HG02884 (cell line): ENCODE data around the gene CTIF.
A peak's percentile ranks its signal among the peaks of the same experiment; 100 is the strongest.

Experiments used
- ATAC-seq: cut with Tn5 transposase; IDR thresholded peaks from one replicate; pipeline ENCODE4 v1.9.1; 2021; ENCODE audit warnings: mild to moderate bottlenecking, moderate library complexity; ENCODE audit not compliant: unreplicated experiment

The CTIF gene

DNA sequence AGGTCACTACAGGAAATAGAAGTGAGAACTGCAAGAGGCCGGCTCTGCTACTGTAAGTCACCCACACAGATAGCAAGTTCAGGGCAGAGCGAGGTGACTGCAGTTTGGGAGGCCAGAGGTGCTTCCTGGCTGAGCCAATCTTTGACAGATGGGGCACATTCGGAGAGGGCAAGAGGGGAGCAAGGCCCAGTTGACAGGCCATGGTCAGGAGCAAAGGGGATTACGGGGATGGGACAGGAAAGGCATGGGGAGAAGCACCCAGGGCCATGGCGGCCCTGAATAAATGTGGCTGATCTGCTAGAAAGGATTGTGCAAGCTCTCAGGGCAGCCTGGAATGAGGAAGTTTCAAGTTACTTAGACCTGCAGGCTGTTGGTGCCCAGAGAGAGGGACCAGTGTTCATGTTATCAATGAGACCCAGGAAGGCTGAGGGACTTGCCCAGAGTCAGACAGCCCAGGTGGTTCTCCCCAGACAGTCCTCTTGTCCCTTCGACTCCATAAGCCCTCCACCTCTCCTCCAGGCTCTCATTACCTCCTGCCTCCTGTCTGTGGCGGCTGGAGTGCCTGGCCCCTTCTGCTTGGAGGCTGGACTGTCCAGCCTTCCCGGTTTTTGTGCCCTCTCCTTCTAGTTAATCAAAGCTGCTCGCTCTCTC, 123.3 kb downstream of the CTIF start:
- ATAC-seq, result no peak

DNA sequence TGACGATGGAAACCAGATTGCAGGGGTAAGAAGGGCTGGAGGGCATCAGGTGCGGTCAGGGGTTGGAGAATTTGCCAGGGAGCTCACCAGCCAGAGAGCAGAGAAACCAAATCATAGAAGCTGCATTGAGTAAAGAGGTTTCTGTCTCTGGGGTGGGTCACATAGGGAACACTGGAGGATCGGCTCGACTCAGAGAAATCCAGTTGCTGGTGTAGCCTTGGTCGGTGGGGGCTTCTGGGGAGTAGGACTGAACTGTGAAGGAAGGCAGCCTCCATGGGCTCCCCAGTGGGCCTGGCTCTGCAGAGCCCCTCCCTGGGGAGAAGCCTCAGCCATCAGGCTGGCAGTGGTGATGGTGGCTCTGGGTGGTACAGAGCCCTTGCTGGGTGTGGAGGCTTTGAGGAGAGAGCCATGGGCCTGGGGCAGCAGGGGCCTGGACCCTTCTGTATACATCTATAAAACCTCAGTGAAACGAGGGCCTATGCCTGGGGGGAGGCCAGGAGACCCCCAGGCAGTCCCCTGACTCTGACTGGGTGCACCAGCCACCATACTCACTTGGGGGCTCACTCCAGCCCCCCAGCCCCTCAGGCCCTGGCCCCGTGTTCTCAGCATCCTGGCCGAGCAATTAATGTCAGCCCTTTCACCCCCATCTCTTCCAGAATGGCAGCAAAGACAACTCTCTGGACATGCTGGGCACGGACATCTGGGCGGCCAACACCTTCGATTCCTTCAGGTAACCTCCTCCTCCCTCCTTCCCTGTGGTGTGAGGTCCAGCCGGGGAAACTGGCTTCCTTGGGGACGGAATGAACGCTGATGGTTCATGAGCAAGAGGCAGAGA, 124.5 kb downstream of the CTIF start:
- ATAC-seq, result no peak

DNA sequence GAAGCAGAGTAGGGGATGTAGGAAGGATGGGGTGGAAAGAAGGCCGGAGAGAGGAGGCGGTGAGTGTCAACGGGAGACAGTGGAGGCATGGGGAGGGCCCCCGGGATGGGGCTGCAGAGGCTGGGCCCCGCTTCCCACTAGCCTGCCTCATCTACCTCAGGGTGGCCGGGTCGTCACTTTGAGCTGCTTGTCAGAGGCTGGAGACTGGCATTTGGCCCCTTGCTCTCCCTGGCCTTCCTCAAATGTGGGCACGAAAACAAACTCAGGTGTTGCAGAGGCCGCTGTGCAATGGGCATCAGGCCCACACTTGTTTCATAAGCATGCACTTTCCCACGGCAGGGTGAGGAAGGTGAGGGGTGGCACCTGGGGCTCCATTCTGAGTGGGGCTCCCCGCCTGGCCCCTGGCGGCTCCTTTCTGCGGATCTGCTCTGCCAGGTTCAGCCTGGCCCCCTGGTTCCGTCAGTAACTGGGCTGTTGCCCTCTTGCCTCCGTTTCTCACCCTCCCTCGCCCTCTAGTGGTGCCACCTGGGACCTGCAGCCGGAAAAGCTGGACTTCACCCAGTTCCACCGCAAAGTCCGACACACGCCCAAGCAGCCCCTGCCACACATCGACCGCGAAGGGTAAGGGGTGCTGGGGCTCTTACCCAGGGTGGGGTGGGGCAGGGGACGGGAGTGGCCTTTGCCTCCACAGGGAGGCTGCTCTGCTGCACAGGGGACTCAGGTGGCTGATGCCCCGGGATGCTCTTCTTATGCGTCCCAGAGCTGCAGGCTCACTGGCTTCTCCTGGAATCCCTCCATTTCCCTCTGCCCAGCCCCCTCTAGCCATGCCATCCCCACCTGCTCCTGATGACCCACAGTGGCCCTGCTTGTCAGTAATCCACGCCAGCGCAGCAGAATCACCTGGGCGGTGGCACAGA, 125.4 kb downstream of the CTIF start:
- no peak for ATAC-seq

DNA sequence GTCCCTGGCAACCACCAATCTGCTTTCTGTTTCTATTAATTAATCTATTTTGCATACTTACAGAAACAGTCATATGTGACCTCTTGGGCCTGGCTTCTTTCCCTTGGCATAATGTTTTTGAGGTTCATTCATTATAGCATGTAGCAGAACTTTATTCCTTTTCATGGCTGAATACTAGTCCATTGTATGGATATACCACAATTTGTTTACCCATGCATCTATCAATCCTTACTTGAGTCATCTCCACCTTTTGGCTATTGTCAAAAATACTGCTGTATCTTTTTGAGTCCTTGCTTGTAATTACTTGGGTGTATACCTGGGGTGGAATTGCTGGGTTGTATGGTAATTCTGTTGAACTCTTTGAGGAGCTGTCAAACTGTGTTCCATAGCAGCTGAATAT, 126.8 kb downstream of the CTIF start:
- no peak for ATAC-seq

DNA sequence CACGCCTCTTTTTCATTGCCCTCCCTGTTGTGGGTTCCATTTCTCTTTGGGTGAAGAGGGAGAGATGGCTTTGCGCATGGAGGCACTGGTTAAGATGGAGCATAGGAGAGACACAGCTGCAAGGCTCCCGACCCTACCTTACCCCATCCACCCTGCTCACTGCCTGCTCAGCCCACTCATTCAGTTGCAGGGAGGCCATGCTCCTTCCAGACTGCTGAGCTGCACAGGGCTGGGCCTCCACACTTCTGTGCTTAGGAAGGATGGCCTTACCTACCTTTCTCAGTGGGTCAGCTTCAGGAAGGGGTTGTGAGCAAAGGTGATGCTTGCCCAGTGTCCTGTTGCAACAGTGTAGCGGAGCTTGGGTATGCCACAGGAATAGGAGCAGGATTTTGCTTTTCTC, 127.8 kb downstream of the CTIF start:
- no peak for ATAC-seq

DNA sequence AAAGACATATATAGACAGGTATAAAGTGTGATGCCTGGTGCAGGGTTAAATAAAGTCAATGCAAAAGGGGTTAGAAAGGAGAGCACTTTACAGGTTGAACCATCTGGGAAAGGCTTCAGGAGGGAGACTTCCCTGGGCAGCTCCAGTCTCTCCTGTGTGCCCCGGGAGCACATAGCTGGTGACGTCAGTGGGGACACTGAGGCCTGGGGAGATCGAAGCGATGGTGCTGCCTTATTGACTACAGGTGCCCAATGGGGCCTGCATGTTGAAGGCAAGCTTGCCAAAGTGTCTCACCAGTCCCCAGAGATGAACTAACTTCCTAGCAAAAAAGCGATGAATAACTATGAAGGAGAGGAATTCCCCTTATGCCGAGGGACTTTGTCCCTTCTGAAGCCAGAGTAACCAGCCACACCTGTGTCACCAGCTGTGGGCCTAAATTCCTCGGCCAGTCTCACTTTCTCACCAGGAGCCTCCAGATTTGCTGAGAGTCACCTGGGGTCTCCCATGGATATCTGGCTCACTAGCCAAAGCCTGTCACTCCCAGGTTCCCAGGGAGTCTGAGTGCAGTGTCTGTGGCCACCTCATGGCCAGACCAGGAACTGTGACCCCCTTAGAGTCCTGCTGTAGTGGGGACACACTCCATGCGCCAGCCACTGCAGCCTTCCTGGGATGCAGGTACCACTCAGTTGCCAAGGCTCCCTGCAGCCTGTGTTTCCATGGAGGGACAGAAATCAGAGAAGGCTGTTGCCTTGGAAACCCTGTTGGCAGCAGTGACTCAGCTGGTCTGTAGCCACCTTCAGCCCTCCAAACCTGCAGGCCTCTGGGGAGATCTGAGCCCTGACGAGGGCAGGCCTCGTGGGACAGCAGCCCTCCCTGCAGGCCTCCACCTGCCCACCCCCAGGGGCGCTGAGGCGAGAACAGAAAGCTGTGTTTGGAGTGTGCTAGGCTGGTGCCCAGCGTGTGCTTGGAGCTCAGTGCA, 128.7 kb downstream of the CTIF start:
- ATAC-seq, result no peak

DNA sequence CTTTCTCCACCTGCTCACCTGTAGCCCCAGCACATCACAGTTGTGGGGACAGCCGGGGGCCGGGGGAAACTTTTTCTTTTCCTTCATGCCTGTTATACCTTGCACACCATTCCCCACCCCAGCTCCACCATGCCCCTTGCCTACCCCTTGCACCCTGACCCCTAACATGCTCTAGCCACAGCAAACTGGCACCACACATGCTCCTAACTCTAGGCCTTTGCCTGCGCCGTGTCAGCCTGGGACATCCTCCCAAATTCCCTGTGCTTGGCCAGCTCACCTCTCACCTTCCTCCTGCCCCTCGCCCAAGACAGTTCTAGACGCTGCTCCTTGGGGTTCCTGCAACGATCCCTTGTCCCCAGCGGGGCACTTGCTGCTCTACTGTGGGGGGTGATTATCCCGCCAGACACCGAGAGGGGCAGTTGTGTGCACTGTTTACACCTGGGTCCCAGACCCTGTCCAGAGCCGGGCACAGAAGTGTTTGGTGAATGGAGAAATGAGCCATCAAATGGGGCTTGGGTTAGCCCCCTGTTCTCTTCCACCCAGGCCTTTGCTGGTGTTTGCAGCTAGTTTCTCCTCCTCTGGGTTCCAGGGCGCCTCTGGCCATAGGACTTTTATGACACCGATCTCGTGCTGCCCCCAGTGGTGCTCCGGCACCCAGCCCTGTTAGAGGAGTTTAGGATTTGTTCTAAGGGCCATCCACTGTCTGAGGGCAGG, 129.8 kb downstream of the CTIF start:
- ATAC-seq, result no peak

DNA sequence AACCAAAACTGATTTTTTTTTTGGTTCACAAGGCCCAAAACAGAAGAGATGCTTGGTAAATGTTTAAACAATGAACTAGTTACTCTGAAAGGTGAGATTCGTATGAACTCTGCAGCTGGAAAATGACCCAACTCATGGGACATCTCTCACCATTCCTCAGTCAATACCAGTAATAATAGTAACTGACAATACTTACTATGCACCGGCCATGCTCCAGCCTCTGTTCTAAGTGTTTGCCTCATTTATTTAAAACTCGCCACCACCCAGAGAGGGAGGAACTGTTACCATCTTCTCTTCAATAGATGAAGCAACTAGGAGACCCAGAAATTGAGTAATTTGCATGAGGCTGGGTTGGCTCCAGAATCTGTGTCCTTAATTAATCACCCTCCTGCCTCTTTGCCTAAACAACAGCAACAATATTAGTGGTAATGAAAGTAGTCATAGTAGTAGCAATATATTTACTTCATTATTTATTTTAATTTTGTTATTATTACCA, 130.4 kb downstream of the CTIF start:
- no peak for ATAC-seq

DNA sequence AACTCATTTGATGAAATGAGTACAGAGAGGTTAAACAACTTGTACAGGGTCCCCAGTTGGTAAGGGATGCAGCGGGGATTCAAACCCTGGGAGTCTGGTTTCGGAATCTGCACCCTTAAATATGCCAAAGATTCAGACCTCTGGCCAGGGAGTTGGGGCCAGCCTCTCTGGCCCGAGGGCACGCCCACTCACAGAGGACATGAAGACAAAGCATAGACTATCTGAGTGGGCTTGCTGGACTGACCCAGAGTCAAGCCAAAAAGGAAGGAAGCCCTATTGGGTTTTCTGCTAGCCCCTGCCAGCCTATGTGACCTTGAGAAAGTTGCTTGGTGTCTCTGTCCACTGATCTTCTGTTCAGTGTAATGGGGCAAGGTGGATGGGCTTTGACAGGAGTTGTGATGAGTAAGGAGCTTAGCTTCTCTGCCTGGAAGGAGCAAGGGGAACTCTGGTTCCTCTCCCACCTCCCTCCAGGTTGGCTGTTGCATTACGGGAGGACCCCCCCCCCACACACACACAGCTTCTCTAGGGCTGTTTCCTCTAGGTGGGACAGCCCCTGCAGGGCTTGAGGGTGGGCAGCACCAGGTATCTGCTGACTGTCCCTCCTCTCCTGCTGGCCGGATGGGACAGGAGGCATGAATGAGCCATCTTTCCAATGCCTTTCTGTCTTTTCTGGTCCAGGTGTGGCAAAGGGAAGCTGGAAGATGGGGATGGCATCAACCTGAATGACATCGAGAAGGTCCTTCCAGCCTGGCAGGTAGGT, 131.3 kb downstream of the CTIF start:
- no peak for ATAC-seq

DNA sequence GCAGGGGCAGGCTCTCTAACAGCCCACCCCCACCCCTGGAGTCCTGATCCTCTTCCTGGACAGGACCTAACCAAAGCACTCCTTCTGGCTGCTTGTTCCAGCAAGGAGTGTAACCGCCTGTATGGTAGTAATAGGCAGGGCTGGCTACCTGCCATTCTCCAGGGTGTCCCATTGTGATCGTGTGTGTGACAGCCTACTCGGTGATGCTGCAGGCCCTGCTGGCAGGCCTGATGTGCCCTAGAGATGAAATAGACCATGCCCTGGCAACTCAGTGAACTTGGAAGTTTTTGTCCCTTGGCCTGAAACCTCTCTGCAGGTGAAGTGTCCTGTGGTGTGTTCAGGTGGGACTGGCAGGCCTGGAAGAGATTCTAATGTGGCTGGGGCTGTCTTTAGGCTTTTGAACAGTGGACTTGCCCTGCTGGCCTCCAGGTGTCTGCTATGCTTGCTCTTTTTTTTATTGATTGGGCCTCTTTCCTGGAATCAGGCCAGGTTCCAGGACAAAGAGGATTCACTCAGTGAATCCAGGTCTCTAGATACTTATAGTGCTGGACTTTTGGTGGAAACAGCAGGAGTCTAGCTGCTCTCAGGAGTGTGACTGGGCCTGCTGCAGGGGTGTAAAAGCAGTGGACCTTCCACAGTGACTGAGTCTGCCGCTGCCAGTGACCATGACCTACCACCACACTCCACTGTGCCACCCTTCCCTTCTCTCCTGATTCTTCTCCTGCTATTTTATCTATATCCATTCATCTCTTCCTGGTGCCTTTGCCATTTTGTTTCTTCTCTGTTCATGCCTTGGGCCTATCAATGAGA, 132.1 kb downstream of the CTIF start:
- ATAC-seq, result no peak

DNA sequence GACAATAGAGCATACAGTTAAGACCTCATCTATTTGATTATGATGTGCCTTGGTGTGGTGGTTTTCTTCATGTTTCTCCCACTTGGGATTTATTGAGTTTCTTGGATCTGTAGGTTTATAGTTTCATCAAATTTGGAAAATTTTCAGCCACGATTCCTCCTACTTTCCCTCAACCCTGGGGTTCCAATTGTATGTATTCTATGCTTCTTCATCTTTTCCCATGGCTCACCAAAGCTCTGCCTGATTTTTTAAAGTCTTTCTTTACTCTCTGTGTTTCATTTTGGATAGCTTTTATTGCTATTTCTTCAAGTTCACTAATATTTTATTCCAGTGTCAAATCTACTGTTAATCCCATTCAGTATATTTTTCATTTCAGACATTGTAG, 132.7 kb downstream of the CTIF start:
- no peak for ATAC-seq

DNA sequence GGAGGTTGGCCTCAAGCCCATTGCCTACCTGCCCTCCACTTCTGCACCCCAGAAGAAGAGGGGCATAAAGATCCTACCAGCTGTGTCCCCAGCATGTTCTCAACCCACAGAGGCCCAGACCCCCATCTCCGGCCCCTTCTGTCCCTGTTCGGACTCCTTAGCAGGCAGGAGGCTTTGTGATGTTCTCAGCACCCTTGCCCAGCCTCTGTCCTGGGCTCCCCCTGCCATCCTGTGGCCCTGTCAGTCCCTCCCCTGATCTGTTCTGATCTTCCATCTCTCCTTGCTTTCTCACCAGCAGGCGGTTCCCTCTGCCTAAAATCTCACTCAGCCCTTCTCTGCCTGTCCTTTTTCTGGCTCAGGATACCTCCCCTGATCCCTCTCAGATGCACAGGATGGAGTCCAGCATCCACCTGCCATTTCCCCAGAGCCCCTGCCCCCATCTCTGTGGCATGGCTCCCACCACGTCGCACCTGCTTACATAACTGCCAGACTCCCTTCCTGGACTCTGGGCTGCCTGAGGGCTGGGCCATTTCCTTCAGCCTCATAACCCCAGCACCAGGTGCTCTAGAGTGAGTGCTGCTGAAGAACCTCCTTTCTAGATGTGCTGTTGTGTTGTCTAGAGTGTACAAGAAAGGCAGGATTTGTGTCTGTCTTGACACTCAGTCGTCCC, 134.0 kb downstream of the CTIF start:
- no peak for ATAC-seq

DNA sequence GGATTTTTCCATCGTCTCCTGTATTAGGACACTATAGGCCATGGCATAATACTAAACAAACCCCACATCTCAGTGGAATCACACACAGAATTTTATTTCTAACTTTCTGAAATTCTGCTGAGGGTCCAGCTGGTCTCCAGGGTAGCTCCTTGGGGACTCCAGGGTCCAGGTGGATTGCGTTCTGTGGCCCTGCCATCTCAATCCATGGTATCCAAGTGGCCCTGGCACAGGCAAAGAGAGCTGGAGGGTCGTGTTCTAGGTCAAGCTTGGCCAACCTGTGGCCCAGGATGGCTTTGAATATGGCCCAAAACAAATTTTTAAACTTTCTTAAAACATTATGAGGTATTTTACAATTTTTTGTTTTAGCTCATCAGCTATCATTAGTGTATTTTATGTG, 134.6 kb downstream of the CTIF start:
- ATAC-seq, result no peak

DNA sequence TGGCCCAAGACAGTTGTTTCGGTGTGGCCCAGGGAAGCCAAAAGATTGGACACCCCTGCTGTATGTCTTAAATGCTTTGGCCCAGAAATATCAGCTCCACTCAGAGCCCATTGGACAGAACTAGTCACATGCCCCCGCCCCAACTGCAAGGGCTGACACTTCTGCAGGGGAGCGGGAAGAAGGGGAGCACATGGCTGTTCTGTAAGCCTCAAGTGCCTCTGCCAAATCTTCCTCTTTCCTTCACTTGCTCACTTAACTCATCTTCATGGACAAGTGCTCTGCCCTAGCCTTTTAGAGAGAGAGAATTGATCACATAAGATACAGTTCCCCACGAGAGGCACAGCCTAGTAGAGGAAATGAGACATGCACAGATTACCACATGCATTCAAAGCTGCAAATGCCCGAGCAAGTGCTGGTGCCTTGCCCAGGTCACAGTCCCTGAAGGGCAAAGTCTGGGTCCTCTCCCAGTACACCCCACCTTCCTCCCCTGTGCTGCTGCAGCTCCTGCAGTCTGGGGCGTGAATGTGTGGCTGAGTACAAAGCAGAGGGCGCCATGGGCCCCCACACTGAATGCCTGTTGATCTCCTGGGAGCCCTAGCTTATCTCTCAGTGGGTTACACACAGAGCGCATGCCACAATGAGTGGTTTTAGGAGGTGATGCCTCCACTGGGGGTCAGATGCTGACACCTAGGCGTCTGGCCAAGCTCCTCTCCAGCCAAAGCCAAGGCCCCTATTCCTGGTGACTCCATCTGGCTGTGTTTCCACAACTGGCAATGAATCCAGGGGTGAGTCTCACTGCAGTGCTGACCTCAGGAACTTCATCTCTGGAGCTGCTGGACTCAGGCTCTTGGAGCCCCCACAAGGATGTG, 135.3 kb downstream of the CTIF start:
- no peak for ATAC-seq

DNA sequence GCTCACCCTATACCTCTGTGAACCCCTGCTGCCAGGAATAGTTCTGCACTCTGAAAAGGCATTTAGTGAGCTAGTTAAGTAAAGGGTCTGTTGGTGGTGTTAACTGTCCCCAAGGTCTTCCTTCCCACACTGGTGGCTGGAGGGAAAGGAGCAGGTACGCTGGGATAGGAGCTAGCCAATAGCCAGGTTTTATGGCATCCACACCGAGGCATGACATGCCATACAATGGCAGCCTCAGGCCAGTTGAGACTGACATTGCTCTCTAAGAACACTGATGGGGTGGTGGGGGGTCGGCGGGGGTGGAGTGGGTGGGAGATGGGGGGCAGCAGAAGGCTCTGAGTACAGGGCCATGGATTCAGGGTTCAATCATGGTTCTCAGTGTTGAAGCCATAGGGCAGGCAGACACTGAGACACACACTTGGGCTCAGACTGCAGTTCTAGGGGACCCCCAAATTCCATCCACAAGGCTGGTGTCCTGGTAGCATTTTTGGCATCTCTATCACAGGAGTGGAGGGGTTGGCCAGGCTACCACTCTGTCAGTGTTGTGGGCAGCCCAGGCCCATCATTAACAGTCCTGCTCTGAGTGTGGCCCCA, 136.0 kb downstream of the CTIF start:
- ATAC-seq, result no peak

DNA sequence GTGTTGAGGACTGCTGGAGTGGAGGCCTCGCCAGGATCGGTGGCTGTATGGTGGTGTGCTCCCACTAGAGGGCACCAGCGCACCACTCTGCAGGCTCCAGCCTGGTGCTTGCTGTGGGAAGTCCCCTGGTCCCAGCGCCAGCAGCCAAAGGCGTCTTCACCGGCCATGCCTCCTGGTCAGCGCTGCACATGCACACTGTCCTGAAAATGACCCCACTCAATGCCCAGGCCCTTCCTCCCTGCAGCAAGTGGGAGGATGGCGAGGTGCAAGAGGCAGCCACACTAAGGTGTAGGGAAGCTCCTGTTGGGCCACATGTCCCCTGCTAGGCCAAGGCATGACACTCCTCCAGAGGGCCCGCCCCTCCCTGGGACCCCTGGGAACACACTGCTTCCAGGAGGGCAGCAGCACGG, 136.5 kb downstream of the CTIF start:
- ATAC-seq, result peak; percentile 88
